OCI-LY7 (cell line): Measurements from ENCODE around the gene UQCRFS1.

Source experiments
- CTCF ChIP-seq: fragments of 200-600 bp; sonication (generic); conservative IDR thresholded peaks from 2 replicates; pipeline ENCODE4 v1.5.1; 2014; ENCODE audit warnings: mild to moderate bottlenecking, antibody characterized with exemption, low read length, moderate library complexity, mixed read lengths
- EZH2phosphoT487 ChIP-seq: fragments of 200-600 bp; sonication (generic); IDR thresholded peaks from 2 replicates; pipeline ENCODE4 v1.6.1; 2018; ENCODE audit warnings: low read depth, borderline replicate concordance, mild to moderate bottlenecking, mixed run types, antibody characterized with exemption, low read length, moderate library complexity, mixed read lengths

- TF ChIP-seq CTCF (no peak), EZH2phosphoT487 (no peak)
Observed at GRCh38 chr19:29241324-29241723, 28.4 kb upstream of the UQCRFS1 start.
